ENCODE results near the gene PF4V1.

The PF4V1 gene

GRCh38 chr4:73847526-73848182 is 5.4 kb upstream of the PF4V1 start:
- no peak for DNase-seq

GRCh38 chr4:73848183-73848777 is 4.8 kb upstream of the PF4V1 start:
- DNase-seq: no peak

DNA sequence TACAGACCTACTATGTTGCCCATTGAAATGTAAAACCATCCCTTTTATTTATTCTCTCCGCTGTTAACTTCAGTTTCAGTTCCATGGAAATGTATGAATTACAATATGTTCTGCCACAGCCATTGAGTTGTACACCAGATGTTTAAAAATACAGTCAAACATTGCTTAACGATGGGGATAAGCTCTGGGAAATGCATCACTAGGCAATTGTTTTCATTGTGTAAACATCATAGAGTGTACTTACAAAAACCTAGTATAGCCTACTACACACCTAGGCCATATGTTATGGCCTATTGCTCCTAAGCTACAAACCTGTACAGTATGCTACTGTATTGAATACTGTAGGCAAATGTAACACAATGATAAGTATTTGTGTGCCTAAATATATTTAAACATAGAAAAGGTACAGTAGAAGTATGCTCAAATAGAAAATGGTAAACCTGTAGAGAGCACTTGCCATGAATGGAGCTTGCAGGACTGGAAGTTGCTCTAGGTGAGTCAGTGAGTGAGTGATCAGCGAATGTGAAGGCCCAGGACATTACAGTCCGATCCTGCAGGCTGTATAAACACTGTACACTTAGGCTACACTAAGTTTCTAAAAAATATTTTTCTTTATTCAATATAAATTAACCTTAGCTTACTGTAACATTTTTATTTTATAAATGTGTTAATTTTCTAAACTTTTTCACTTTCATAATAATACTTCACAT is 2.7 kb upstream of the PF4V1 start:
- no peak for DNase-seq

GRCh38 chr4:73851293-73851692 is 1.8 kb upstream of the PF4V1 start:
- no peak for DNase-seq

- no peak for DNase-seq
These were observed 325 bp upstream of the PF4V1 start for GRCh38 chr4:73852771-73853170.

DNA sequence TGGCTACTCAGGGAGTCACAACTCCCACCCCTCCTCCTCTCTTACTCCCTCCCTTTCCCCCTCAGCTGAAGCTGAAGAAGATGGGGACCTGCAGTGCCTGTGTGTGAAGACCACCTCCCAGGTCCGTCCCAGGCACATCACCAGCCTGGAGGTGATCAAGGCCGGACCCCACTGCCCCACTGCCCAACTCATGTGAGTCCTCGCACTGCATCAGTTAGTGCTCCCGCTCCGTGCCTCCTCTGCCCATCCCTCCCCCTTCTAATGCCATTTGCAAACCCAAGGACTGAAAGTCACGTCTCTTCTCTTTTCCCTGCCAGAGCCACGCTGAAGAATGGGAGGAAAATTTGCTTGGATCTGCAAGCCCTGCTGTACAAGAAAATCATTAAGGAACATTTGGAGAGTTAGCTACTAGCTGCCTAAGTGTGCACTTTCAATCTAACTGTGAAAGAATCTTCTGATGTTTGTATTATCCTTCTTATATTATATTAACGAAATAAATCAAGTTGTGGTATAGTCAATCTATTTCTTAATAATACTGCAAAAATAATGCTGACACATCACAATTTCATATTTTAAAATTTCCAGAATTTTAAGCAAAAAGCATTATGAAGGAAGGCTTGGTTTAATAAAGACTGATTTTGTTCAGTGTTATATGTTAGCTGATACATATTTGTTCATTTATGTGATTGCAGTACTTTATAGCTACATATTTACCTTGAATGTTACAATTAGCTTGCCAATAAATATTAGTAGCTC is 800 bp downstream of the PF4V1 start:
- no peak for DNase-seq

DNA sequence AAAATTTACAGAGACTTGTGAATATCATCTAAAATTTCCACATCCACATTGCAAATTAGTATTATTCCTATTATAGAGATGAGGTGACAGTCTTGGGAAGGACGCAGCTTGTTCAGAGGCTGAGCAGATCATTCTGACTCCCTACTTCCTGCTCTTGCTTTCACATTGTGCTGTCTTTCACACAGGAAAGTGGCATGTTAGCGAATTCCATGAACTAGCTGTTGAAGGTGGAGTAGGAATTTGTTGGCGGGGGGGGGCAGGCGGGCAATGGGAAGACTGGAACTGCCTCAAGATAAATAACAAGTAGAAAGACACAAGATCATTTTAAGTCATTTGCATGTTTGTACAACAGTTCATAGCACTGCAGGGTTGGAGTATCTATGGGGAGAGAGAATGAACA is 2.3 kb downstream of the PF4V1 start:
- no peak for DNase-seq

DNA sequence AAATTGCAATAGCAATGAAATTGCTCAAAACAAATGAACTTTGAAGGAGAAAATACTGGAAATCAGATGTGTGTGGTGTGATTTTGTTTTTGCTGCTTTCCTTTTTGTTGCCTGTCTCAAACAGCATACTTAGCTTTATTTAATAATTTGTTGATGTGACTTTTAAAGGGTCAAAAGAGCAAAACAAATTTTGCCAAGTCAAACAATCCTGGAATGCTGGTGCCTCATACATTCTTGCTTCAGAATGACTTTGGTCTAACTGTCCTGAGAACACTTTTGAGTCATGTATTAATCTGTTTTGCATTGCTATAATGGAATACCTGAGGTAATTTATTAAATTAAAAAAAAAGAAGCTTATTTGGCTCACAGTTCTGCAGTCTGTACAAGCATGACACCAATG is 3.4 kb downstream of the PF4V1 start:
- peak; percentile 65 for DNase-seq

DNA sequence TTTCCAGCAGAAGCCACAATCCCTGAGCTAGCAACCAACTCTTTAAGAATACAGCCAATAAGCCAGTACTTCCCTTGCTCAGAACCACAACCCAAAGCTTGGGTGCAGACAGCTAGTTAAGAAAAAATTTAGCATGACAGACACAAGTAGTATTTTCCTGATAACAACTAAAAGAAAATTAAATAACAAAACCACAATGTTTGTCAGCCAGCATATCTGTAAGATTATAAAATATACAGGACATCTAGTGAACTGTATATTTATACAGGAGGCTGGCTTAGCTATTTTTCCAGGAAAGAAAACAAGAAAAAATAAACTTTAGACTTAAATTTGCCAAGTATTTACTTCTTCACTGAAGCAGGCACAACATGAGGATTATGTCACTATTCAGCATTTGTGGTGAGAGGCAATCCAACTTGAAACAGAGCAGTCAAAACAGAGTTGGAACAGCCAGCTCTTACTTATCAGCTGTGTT is 6.6 kb downstream of the PF4V1 start:
- DNase-seq: peak; percentile 76

GRCh38 chr4:73860181-73860580 is 7.1 kb downstream of the PF4V1 start:
- DNase-seq: no peak

- DNase-seq: no peak
These were observed 7.8 kb downstream of the PF4V1 start for GRCh38 chr4:73860917-73861316.

DNA sequence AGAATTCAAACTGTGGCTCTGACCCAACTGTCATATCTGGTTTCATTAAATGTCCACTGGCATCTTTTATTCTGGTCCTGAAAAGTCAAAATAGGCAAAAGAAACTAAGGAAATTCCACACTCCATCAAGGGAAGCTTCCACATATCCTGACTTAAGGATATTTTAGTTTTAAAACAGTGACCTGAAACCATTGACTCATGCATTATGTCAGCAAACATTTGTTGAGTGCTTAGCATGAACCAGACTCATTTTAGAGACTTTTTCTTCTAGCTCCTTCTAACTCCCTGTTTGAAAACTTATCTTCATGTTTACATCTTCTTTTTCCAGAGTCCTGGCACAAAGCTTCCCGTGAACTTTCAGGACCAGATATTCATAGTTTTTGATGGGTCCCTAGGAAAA is 9.2 kb downstream of the PF4V1 start:
- no peak for DNase-seq

- no peak for DNase-seq
These were observed 11.3 kb downstream of the PF4V1 start for GRCh38 chr4:73864365-73864764.

DNA sequence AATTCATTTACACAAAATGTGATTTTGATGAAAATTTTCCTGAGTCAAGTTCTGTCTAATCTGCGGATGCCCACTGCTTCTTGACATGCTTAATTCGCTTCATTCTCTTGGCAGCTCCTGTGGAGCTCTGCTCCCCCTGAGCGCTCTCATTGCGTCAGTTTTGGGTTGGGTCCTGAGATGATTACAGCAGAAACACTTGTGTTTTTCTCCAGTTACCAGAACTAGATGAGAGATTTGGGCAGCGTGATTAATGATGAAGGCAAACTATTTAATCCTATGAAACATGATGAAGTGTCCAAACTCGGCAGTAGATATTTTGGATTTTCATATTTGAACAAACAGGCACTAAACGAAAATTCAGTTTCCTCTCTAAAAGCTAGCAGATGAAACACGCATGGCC is 11.9 kb downstream of the PF4V1 start:
- no peak for DNase-seq

DNA sequence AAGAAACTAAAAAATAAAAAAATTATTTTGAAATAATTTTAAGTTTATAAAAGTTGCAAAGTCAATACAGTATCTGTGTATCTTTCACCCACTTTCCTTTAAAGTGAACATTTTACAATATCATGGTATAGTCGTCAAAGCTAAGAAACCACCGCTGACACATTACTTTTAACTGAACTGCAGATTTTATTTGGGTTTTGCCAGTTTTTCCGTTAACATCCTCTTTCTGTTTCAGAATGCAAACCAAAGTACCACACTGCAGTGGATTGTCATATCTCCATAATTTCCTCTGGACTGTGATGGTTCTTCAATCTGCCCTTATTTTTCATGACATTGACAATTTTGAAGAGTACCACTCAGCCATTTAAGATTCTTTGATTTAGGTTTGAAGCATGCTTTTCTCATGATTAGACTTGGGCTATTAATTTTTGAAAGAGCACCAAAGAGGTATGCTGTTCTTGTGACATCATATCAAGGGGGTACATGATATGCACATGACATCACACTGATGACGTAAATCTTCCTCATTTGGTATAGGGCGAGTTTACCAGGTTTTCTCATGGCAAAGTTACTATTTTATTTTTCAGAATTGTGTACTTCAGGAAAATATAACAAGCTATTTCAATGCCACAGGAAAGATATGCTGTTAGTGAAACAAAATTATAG is 12.5 kb downstream of the PF4V1 start:
- DNase-seq: no peak

DNA sequence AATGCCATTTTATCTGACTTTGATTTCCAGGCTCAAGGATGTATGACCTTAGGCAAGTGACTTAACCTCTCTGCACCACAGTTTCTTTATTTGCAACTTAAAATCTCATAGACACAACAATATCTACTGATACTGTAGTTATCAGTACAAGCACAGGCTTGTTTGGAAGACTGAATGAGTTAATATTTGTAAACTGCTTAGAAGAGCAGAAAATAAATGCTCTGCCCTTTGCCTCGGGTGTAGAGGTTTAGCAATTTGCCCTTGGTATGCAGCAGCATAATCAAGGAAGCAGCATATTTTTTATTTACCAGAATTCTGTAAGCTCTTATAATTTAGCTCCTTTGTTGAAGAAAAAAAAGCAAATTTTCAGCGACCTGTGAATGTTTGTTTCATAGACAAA is 13.2 kb downstream of the PF4V1 start:
- DNase-seq: no peak

GRCh38 chr4:73867783-73868182 is 14.7 kb downstream of the PF4V1 start:
- DNase-seq: no peak

GRCh38 chr4:73868206-73869129 is 15.4 kb downstream of the PF4V1 start:
- DNase-seq: no peak

- peak; percentile 44 for DNase-seq
These were observed 16.3 kb downstream of the PF4V1 start, which contains the start of gene CXCL1 for GRCh38 chr4:73869130-73870055. Gene CXCL1 (plus strand): TSS chr4:73869393. CDS start chr4:73869471, 78 bp downstream.

DNA sequence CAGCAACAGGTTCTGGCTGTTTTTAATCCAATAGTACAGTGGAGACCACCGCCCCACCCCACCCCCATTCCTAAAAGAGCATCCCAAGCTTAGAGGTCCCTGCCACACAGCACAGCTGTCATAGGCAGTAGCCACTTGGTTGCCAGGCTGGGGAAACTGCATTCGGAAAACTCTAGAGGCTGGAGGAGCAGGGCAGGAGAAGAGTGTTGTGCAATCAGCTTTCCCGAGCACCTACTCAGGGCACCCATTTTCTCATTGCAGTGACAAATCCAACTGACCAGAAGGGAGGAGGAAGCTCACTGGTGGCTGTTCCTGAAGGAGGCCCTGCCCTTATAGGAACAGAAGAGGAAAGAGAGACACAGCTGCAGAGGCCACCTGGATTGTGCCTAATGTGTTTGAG is 17.2 kb downstream of the PF4V1 start:
- no peak for DNase-seq

- peak; percentile 52 for DNase-seq
These were observed 17.7 kb downstream of the PF4V1 start for GRCh38 chr4:73870768-73871167.
